ENCODE data around the gene SULT1A1.
"Not testable (repeated sequence)": the region's sequence is repeated elsewhere in the genome, so short reads cannot be mapped to it uniquely, and the experiment has no call there.

SULT1A1 gene

DNA sequence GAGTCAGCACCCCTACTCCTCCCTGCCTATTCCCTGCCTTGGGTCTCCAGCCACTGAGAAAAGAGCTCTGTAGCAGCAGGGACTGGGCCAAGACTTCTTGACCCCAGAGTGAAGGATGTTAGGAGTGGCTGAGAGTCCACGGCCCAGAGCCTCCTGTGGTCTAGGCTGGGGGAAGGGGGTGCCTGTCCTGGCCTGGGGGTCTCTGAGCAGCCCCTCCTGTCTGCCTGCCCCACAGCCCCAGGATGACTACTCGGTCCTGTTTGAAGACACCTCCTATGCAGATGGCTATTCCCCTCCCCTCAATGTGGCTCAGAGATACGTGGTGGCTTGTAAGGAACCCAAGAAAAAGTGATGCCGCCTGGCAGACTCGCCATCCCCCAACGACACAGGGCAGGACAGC is 18.5 kb downstream of the SULT1A1 start:
- DNase-seq (ENCODE audit: low read depth) = no peak

- DNase-seq (ENCODE audit: low read depth) = no peak
Measured at GRCh38 chr16:28590384-28591340, 19.2 kb downstream of the SULT1A1 start.

- DNase-seq (ENCODE audit: low read depth) = no peak
Measured at GRCh38 chr16:28589930-28590329, 19.9 kb downstream of the SULT1A1 start.

DNA sequence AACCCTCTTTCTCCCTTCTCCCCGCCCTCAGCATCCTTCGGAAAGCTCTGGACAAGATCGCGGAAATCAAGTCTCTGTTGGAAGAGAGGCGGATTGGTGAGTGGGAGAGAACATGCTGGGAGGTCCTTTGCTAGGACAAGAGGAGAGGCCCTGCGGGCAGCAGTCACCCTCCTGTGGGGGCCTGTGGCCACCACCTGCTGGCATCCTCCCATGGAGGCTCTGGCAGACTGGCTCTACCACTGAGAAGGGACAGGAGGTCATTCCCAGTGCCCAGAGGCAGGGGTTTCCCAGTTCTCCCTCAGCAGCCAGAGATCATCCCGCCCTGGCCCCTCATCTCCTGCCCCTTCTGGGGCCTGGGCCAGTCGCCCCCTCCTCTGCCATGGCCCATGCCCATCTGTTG is 20.8 kb downstream of the SULT1A1 start:
- no peak for DNase-seq (ENCODE audit: low read depth)

- no peak for DNase-seq (ENCODE audit: low read depth)
Measured at GRCh38 chr16:28587386-28587785, 22.5 kb downstream of the SULT1A1 start.

DNA sequence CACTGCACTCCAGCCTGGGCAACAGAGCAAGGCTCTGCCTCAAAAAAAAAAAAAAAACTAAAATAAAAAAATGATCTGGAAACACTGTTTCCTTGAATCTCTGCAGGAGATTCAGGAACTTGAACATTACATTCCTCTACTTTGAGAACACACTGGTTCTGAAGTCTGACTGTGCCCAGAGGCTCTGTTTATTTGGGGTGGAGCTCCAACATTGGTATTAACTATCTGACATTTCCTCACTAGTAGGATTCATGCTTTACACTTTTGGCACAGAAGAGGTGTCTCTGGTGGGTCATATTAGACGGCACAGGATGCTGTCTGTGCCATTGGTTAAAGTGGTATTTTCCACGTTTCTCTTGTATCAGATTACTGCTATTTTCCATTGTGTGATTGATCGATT is 23.4 kb downstream of the SULT1A1 start:
- no peak for DNase-seq (ENCODE audit: low read depth)

GRCh38 chr16:28585674-28586073 is 24.2 kb downstream of the SULT1A1 start:
- no peak for DNase-seq (ENCODE audit: low read depth)

GRCh38 chr16:28580726-28581315 is 29.0 kb downstream of the SULT1A1 start:
- DNase-seq (ENCODE audit: low read depth) = no peak

DNA sequence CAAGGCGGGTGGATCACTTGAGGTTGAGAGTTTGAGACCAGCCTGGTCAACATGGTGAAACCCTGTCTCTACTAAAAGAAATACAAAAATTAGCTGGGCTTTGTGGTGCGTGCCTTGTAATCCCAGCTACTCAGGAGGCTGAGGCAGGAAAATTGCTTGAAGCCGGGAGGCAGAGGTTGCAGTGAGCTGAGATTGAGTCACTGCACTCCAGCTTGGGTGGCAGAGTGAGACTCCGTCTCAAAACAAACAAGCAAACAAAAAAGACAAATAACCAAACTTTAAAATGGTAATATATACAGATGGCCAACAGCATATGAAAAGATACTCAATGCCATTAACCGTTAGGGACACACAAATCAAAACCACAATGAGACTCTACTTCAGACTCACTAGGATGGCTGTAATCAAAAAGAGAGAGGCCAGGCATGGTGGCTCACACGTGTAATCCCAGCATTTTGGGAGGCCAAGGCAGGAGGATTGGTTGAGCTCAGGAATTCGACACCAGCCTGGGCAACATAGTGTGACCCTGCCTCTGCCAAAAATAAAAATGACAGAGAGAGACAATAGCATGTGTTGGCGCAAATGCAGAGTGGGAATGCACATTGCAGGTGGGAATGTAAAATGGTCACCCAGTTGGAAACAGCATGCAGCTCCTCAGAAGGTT is 34.3 kb downstream of the SULT1A1 start:
- no peak for DNase-seq (ENCODE audit: low read depth)

DNA sequence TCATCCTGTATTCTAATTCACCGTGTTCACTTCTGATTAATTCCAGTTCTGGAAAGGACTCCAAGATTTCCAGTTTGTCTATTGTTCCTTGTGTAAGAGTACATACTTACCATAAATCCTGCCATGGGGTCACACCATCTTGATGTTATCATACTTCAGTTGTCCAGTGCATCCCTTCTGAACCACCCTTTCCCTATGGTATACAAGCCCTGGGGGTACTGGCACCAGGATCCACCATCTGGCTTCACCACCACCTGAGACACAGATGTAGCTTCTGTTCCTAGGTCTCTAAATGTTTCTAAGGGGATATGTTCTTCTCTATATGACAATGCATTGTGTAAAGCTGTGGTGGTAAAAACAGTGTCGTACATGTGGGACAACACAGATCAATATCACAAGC is 34.9 kb downstream of the SULT1A1 start:
- DNase-seq (ENCODE audit: low read depth) = no peak

DNA sequence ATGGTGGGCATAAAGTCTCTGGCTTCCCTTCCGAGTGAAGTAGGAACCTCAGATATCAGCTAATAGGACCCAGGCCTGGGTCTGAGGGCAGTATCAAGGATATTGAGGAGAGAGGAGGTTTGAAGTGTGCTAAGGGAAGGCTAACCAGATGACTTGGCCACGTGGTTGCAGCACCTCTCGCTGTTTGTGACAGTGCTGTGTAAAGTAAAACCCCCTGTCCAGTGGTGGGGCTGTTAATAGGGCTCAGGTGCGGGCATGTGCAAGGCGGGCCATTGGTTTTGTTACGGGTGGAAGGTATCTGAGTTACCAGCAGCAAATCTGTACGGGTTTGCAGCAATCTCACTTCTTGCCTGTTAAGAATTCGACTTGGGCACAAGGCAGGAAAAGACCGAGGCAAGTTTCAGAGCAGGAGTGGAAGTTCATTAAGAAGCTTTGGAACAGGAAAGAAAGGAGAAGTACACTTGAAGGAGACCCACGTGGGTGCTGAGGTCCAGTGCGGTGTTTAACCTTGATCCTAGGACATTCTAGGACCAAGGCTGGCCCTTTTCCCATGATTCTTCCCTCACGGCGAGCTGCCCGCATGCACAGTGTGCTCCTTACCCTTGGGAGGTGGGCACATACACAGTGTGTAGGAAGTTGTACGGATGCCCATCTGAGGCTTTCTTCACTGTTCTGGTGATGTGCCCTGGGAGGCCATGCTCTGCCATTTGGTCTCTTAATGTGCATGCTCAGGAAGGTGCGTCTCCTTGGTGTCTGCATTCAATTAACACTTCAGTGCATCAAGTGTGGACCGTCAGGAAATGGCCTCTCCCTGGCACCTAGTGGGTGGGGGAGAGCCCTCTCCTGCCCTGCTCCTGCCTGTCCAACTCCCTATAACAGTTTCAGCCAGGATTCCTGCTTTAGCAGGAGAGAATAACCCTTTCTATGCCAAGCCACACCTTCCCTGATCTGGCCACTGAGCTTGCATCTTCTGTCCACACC is 35.8 kb downstream of the SULT1A1 start:
- DNase-seq (ENCODE audit: low read depth) = no peak

- no peak for DNase-seq (ENCODE audit: low read depth)
Measured at GRCh38 chr16:28572696-28573510, 36.9 kb downstream of the SULT1A1 start.

GRCh38 chr16:28569968-28570752 is 39.7 kb downstream of the SULT1A1 start:
- DNase-seq (ENCODE audit: low read depth) = no peak

DNA sequence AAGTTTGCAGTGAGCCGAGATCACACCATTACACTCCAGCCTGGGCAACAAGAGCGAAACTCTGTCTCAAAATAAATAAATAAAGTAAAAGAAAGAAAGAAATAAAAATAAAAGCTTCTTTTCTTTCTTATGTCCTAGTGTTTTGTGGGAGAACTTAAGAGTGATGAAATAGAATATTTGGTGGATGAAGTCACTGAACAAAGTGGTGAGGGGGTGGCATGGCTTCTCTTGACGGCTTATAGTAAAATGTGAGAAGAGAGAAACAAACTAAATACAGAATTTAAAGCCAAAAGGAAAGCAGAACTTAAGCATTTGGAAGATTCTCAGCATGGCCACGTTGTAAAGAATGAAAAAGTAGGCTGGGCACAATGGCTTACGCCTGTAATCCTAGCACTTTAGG is 40.8 kb downstream of the SULT1A1 start:
- DNase-seq (ENCODE audit: low read depth) = no peak

GRCh38 chr16:28567292-28567691 is 42.6 kb downstream of the SULT1A1 start:
- DNase-seq (ENCODE audit: low read depth) = no peak

DNA sequence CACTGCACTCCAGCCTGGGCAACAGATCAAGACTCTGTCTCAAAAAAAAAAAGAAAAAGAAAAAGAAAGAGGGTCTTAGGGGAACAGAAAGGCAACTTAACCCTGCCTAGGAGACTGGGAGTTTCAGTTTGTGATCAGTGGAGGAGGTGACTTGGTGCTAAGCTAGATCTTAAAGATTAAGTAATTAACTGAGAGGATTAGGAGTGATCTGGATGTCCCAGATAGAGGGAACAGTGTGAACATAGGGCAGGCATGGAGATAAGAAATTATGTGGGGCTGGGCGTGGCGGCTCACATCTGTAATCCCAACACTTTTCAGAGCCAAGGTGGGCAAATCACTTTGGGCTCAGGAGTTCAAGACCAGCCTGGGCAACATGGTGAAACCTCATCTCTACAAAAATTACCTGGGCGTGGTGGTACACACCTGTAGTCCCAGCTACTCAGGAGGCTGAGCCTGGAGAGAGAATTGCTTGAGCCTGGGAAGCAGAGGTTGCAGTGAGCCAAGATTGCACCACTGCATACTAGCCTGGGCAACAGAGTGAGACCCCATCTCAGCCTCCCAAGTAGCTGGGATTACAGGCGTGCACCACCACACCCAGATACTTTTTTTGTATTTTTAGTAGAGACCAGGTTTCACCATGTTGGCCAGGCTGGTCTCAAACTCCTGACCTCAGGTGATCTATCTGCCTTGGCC is 43.5 kb downstream of the SULT1A1 start:
- DNase-seq (ENCODE audit: low read depth) = not testable (repeated sequence)

GRCh38 chr16:28563218-28563617 is 46.6 kb downstream of the SULT1A1 start:
- no peak for DNase-seq (ENCODE audit: low read depth)

- DNase-seq (ENCODE audit: low read depth) = no peak
Measured at GRCh38 chr16:28562199-28562598, 47.6 kb downstream of the SULT1A1 start.

DNA sequence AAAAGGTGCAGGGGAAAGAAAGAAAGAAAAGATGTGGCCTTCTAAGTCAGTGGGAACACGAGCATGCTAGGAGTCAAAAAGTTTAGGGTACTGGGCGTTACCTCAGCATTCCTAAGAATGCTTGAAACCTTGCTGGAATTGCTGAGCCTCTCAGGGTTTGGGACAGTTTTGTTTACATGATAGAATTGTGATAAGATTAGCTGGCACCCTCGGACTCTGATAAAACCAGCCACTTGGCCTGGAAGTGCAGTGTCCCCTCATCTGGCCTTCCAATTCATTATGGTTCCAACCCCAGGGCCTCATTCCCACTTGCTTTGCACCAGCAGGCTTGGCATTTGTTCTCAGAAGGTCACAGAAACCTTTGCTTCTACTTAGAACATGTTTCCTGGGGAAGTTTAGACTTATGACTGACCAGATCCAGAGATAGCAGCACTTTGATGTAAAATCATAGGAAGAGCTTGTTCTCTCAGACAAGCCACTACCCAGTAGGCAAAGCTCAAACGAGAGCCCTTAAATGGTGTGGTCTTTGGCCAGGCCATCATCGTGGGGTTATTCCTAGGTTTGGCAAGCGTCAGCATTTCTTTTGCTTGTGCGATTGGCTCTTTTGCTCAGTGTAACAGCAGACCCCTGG is 48.2 kb downstream of the SULT1A1 start:
- no peak for DNase-seq (ENCODE audit: low read depth)
